Thyroid gland (tissue), 4 donors: ENCODE data around the gene SLC22A1. TPM values are rescaled to one million over a fixed set of nuclear protein-coding genes. Genes with fewer than 3 reads are reported as not detected.

Experiments
- DNase-seq, 2 donors: peaks; one replicate each; pipeline ENCODE4 v3.0.0-alpha.2; 2019
- H3K27ac ChIP-seq, 3 donors: fragments of 200-600 bp; sonication (generic); 1 replicate in 2 of 3; 2 replicates in 1 of 3; pipeline ENCODE4 v1.5.1; 2016 to 2019; ENCODE audit warnings: mild to moderate bottlenecking in 1 of 3, moderate library complexity in 1 of 3
- H3K27me3 ChIP-seq: fragments of 200-600 bp; sonication (generic); one replicate; pipeline ENCODE4 v1.5.1; 2019
- H3K36me3 ChIP-seq, 2 donors: fragments of 200-600 bp; sonication (generic); one replicate each; pipeline ENCODE4 v1.5.1; 2016 to 2019
- H3K4me1 ChIP-seq, 2 donors: fragments of 200-600 bp; sonication (generic); one replicate each; pipeline ENCODE4 v1.5.1; 2017 to 2019
- H3K4me3 ChIP-seq, 3 donors: fragments of 200-600 bp; sonication (generic); replicated peaks in 1 of 3; 1 replicate in 2 of 3; 2 replicates in 1 of 3; pipeline ENCODE4 v1.5.1; 2016; ENCODE audit warnings: mild to moderate bottlenecking in 1 of 3
- H3K9me3 ChIP-seq: fragments of 200-600 bp; sonication (generic); one replicate; pipeline ENCODE4 v1.5.1; 2017
- POLR2A ChIP-seq, 2 donors: fragments of 450-650 bp; IDR thresholded peaks; one replicate each; pipeline ENCODE4 v1.6.1; 2017; ENCODE audit warnings: antibody characterized with exemption in 2 of 2, mild to moderate bottlenecking in 2 of 2, moderate library complexity in 1 of 2
- WGBS, 2 donors: methylation state at CpG; one replicate each; pipeline ENCODE4 v1.1.5; 2017; 5-methylcytosine and 5-hydroxymethylcytosine counted together
- intact Hi-C: fragments of 100-400 bp; cut with DNase I; formaldehyde crosslinking; loops from one replicate; pipeline ENCODE4 v1.15.1; 2023
- total RNA-seq, 4 donors: library from RNA; depleted of rRNA; stranded (reverse); fragments of >200 nt; gene quantifications; one replicate each; pipeline ENCODE4 v1.2.3, GENCODE V29; 2016
- TF ChIP-seq, protein P1 (sequence below), 6 experiments: fragments of 200-600 bp in 3 of 6; fragments of 450-650 bp in 3 of 6; sonication (generic) in 3 of 6; IDR thresholded peaks; one replicate each; pipeline ENCODE4 v1.5.1; 2016 to 2019; ENCODE audit warnings: antibody characterized with exemption in 6 of 6, mild to moderate bottlenecking in 2 of 6, inconsistent platforms in 1 of 6, moderate library complexity in 1 of 6

SLC22A1 gene
- total RNA-seq, 4 donors from 2014 or later = 2.0 to 4.8 (median 3.7) TPM

DNA sequence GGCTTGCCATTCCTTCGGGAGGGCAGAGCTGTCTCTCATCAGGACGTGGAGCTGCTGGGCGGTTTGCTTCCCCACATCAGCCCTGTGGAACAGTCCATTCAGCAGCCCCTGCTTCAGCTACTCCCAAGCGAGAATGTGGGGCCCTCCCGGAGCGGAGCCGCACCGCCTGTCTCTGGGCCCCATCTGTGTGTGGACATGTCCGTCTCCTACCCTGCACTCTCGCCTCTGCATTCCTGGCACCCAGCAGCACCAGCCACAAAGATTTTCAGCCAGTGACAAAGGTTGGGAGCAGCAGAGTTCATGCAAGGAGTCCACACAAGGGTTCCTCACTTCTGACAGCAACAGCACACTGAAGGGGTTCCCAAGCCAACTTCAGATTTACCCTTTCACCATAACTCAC is 29.0 kb upstream of the SLC22A1 start:
- intact Hi-C loops = loop anchor here (10.0 kb wide), 1 partner anchor 228 kb away; no protein-coding TSS in a partner anchor
- peaks cover 42 to 51% of the 10 kb centered on the region in 2 donors for H3K36me3 ChIP-seq
- no peak for TF ChIP-seq POLR2A (IDR thresholded peaks at IDR 0.05)
- TF ChIP-seq, protein P1, sequence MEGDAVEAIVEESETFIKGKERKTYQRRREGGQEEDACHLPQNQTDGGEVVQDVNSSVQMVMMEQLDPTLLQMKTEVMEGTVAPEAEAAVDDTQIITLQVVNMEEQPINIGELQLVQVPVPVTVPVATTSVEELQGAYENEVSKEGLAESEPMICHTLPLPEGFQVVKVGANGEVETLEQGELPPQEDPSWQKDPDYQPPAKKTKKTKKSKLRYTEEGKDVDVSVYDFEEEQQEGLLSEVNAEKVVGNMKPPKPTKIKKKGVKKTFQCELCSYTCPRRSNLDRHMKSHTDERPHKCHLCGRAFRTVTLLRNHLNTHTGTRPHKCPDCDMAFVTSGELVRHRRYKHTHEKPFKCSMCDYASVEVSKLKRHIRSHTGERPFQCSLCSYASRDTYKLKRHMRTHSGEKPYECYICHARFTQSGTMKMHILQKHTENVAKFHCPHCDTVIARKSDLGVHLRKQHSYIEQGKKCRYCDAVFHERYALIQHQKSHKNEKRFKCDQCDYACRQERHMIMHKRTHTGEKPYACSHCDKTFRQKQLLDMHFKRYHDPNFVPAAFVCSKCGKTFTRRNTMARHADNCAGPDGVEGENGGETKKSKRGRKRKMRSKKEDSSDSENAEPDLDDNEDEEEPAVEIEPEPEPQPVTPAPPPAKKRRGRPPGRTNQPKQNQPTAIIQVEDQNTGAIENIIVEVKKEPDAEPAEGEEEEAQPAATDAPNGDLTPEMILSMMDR (IDR thresholded peaks at IDR 0.05) = no peak
- DNase-seq = peak in 1 of 2 donors; percentile 6
- peak overlapping the region in 2 of 3 donors; percentile 2 to 48 for H3K27ac ChIP-seq
- no peaks in the 10 kb centered on the region for H3K9me3 ChIP-seq
- WGBS, 2 donors = 69 to 75% methylated on average over 10 of the region's 10 CpGs
- peaks cover 6% of the 10 kb centered on the region in 2 donors for H3K4me1 ChIP-seq
- H3K4me3 ChIP-seq = no peak overlapping the region
- H3K27me3 ChIP-seq = no peaks in the 10 kb centered on the region

DNA sequence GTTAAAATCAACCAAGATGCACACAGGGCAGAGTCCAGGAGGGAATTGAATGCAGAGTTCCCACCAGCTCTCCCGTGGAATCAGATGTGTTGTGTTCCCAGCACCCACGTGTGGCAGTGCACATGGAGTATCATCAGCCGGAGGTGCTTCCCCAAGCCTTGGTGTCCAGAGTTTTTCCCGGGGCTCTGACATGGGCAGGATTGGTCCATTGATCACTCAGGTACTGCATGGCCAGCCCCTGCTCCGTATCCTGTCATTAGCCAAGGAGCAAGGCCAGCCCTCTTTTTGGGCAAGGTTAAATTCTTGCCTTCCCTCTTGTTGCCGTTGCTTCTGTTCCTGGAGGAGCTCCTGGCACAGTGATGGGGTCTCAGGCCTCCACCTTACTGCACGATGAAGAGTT is 28.6 kb upstream of the SLC22A1 start:
- no peak for TF ChIP-seq POLR2A (IDR thresholded peaks at IDR 0.05)
- TF ChIP-seq, protein P1 (IDR thresholded peaks at IDR 0.05) = no peak

DNA sequence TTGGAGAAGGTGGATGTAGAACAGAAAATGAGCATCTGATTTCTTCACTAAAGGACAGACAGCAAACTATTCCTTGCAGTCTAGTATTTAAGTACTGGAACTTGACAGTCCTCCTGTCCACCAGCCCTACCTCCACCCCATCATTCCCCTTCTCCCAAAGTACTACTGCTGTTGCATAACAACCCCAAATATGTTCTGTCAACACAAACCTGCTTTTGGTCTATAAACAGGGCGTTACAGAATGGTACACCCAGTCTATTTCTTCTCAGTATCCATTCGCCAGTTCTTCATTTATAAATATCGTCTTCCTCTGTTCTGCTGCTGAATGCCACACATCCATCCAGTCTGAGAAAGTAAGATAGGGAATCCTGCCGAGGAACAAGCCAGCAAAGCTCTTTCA is 27.7 kb upstream of the SLC22A1 start:
- TF ChIP-seq POLR2A (IDR thresholded peaks at IDR 0.05) = no peak
- TF ChIP-seq, protein P1 (IDR thresholded peaks at IDR 0.05) = no peak
- H3K36me3 ChIP-seq = peaks cover 34 to 44% of the 10 kb centered on the region in 2 donors
- H3K9me3 ChIP-seq = no peaks in the 10 kb centered on the region
- H3K27ac ChIP-seq = no peak overlapping the region
- intact Hi-C loops = loop anchor here (10.0 kb wide), 1 partner anchor 229 kb away; no protein-coding TSS in a partner anchor
- no peaks in the 10 kb centered on the region for H3K27me3 ChIP-seq
- WGBS, 2 donors = 94 to 97% methylated on average over 4 of the region's 4 CpGs
- H3K4me1 ChIP-seq = peaks cover 6% of the 10 kb centered on the region in 2 donors
- DNase-seq = no peak
- H3K4me3 ChIP-seq = no peak overlapping the region

More for the DNA sequence above, 28.6 kb upstream of the SLC22A1 start:
- Histone ChIP-seq H3K4me3 (no peak overlapping the region), H3K36me3 (peaks cover 41 to 53% of the 10 kb centered on the region in 2 donors), H3K27ac (no peak overlapping the region), H3K27me3 (no peaks in the 10 kb centered on the region), H3K4me1 (peaks cover 6% of the 10 kb centered on the region in 2 donors), H3K9me3 (no peaks in the 10 kb centered on the region)
- DNase-seq = no peak
- WGBS, 2 donors = 71 to 87% methylated on average over 7 of the region's 7 CpGs
- intact Hi-C loops = loop anchor here (10.0 kb wide), 1 partner anchor 228 kb away; no protein-coding TSS in a partner anchor

DNA sequence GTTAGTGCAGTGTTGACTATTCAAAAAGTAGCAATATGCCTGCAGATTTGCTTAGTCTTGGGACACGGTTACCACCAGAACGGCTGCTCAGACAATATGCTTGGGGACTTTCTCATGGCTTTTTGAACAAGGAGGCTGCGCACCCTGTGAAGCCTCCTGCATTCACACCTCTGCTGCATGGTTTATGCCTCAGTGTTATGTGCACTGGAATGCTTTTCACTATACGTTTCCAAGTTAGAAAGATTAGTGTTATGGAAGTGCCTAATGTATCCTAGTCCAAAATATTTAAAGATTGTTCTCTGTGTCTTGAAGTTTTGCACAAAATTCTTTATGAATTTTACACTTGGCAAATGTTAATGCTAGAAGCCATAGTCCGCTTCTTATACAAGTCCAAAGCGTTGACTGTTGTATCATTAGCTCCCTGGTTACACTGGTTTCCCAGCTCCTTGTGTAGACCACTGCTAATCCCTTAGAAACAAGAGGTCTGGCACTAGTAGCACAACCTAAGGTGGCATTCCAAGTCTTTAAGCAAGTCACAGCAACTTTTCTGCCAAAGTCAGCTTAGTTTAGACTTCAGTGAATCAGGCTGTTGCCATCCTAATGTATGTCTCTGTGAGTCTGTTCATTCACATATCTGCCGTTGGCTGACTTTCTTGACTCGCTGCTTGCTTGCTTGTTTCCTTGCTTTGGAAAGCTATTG is 26.3 kb upstream of the SLC22A1 start:
- intact Hi-C loops = loop anchor here (10.0 kb wide), 1 partner anchor 230 kb away; no protein-coding TSS in a partner anchor
- Histone ChIP-seq H3K9me3 (no peaks in the 10 kb centered on the region), H3K27me3 (no peaks in the 10 kb centered on the region), H3K4me3 (no peak overlapping the region), H3K4me1 (peaks cover 6% of the 10 kb centered on the region in 2 donors), H3K36me3 (peaks cover 21 to 31% of the 10 kb centered on the region in 2 donors), H3K27ac (no peak overlapping the region)
- 95 to 96% methylated on average over 8 of the region's 8 CpGs for WGBS, 2 donors
- no peak for TF ChIP-seq POLR2A (IDR thresholded peaks at IDR 0.05)
- TF ChIP-seq, protein P1 (IDR thresholded peaks at IDR 0.05) = no peak
- DNase-seq = no peak
